Upper lobe of left lung (tissue), 4 donors: ENCODE measurements around the gene MANSC4.

ENCODE experiments used
- CTCF ChIP-seq, 6 experiments: fragments of 450-650 bp in 4 of 6; fragments of 200-600 bp in 2 of 6; sonication (generic) in 2 of 6; IDR thresholded peaks; one replicate each; pipeline ENCODE4 v1.5.1; 2016 to 2019; ENCODE audit warnings: antibody characterized with exemption in 6 of 6
- EP300 ChIP-seq, 4 donors: sonication (generic); formaldehyde crosslinking; IDR thresholded peaks; one replicate each; pipeline ENCODE4 v1.5.1; 2017; ENCODE audit warnings: antibody characterized with exemption in 4 of 4, control low read depth in 2 of 4
- POLR2A ChIP-seq, 4 donors: fragments of 450-650 bp; IDR thresholded peaks; one replicate each; pipeline ENCODE4 v1.5.1; 2016 to 2017; ENCODE audit warnings: antibody characterized with exemption in 4 of 4, mild to moderate bottlenecking in 2 of 4
- POLR2AphosphoS5 ChIP-seq, 2 donors: sonication (generic); formaldehyde crosslinking; IDR thresholded peaks; one replicate each; pipeline ENCODE4 v1.5.1; 2017; ENCODE audit warnings: antibody characterized with exemption in 2 of 2

GRCh38 chr12:27823038-27823437 lies 43.0 kb upstream of the MANSC4 start:
- TF ChIP-seq CTCF (IDR thresholded peaks at IDR 0.05) (no peak), EP300 (IDR thresholded peaks at IDR 0.05) (no peak), POLR2A (IDR thresholded peaks at IDR 0.05) (no peak), POLR2AphosphoS5 (IDR thresholded peaks at IDR 0.05) (no peak)
